HepG2 (cell line): ENCODE data around the gene OR2B2. TPM values are rescaled to one million over a fixed set of nuclear protein-coding genes. Genes with fewer than 3 reads are reported as not detected.
A peak's percentile ranks its signal among the peaks of the same experiment; 100 is the strongest.

Source experiments
- NR2C2 ChIP-seq: sonication (generic); formaldehyde crosslinking; IDR thresholded peaks from 2 replicates; pipeline ENCODE4 v1.4.0; 2020; ENCODE audit warnings: missing genetic modification reagents, mild to moderate bottlenecking, moderate library complexity, borderline replicate concordance
- RAD51 ChIP-seq: fragments of 450-650 bp; IDR thresholded peaks from 2 replicates; pipeline ENCODE4 v1.6.1; 2016; ENCODE audit warnings: borderline replicate concordance
- SALL1 ChIP-seq: sonication (generic); formaldehyde crosslinking; IDR thresholded peaks from 2 replicates; pipeline ENCODE4 v1.8.0; 2022; ENCODE audit warnings: mild to moderate bottlenecking, missing genetic modification reagents
- WIZ ChIP-seq: sonication (generic); formaldehyde crosslinking; IDR thresholded peaks from 2 replicates; pipeline ENCODE4 v1.5.1; 2020; ENCODE audit warnings: mild to moderate bottlenecking, missing genetic modification reagents
- ZNF121 ChIP-seq: sonication (generic); formaldehyde crosslinking; IDR thresholded peaks from 2 replicates; pipeline ENCODE4 v1.5.0; 2020; ENCODE audit warnings: mild to moderate bottlenecking, missing genetic modification reagents
- ZNF256 ChIP-seq: sonication (generic); formaldehyde crosslinking; conservative IDR thresholded peaks from 2 replicates; pipeline ENCODE4 v1.4.0; 2020; ENCODE audit warnings: missing genetic modification reagents
- ZNF430 ChIP-seq: sonication (generic); formaldehyde crosslinking; IDR thresholded peaks from 2 replicates; pipeline ENCODE4 v1.9.0; 2021; ENCODE audit warnings: mild to moderate bottlenecking, missing genetic modification reagents
- ZNF879 ChIP-seq: sonication (generic); formaldehyde crosslinking; IDR thresholded peaks from 2 replicates; pipeline ENCODE4 v1.8.1; 2023; ENCODE audit warnings: missing genetic modification reagents
- polyA plus RNA-seq, 8 experiments: library from polyadenylated mRNA; depleted of rRNA in 3 of 8; stranded (reverse) in 7 of 8; unstranded in 1 of 8; fragments of >200 nt; fragmentation: Illumina TruSeq in 4 of 8; extraction: Trizol in 4 of 8; gene quantifications; 2 replicates each; pipeline versions ENCODE4 v1.2.1 to v1.2.3, GENCODE V29; 2011 to 2016; ENCODE audit warnings: low read depth in 4 of 8, missing spikeins in 1 of 8, mixed read lengths in 1 of 8; ENCODE audit not compliant: insufficient read depth in 1 of 8
- total RNA-seq, 5 experiments: library from RNA; depleted of rRNA; stranded (reverse); fragments of >200 nt; fragmentation: Illumina TruSeq; extraction: Trizol; gene quantifications; 2 replicates each; pipeline ENCODE4 v1.2.3, GENCODE V29; 2016; ENCODE audit warnings: low read depth in 1 of 5
- TF ChIP-seq, protein P1 (sequence below): IDR thresholded peaks from 2 replicates; pipeline ENCODE4 v1.6.1; 2016; ENCODE audit warnings: missing compliant biosample characterization, missing genetic modification reagents, borderline replicate concordance
- TF ChIP-seq, protein P2 (sequence below): sonication (generic); formaldehyde crosslinking; IDR thresholded peaks from 2 replicates; pipeline ENCODE4 v1.5.1; 2020; ENCODE audit warnings: missing genetic modification reagents, mild to moderate bottlenecking, borderline replicate concordance
- TF ChIP-seq, protein P3 (sequence below): sonication (generic); formaldehyde crosslinking; IDR thresholded peaks from 2 replicates; pipeline ENCODE4 v1.4.0; 2020; ENCODE audit warnings: low read depth, missing genetic modification reagents
- TF ChIP-seq, protein P4 (sequence below): sonication (generic); formaldehyde crosslinking; IDR thresholded peaks from 2 replicates; pipeline ENCODE4 v1.5.0; 2020; ENCODE audit warnings: mild to moderate bottlenecking, missing genetic modification reagents, borderline replicate concordance
- TF ChIP-seq, protein P5 (sequence below): sonication (generic); formaldehyde crosslinking; IDR thresholded peaks from 2 replicates; pipeline ENCODE4 v1.8.0; 2022; ENCODE audit warnings: missing genetic modification reagents, mild to moderate bottlenecking, moderate library complexity, borderline replicate concordance
- TF ChIP-seq, protein P6 (sequence below): sonication (generic); formaldehyde crosslinking; IDR thresholded peaks from 2 replicates; pipeline ENCODE4 v1.9.0; 2022; ENCODE audit warnings: missing genetic modification reagents, mild to moderate bottlenecking, borderline replicate concordance

OR2B2 gene
- total and polyA plus RNA-seq, 2 of the 13 experiments (the other 11 are each of a cell fraction or from before 2014, with no cell fraction given) = not detected

DNA sequence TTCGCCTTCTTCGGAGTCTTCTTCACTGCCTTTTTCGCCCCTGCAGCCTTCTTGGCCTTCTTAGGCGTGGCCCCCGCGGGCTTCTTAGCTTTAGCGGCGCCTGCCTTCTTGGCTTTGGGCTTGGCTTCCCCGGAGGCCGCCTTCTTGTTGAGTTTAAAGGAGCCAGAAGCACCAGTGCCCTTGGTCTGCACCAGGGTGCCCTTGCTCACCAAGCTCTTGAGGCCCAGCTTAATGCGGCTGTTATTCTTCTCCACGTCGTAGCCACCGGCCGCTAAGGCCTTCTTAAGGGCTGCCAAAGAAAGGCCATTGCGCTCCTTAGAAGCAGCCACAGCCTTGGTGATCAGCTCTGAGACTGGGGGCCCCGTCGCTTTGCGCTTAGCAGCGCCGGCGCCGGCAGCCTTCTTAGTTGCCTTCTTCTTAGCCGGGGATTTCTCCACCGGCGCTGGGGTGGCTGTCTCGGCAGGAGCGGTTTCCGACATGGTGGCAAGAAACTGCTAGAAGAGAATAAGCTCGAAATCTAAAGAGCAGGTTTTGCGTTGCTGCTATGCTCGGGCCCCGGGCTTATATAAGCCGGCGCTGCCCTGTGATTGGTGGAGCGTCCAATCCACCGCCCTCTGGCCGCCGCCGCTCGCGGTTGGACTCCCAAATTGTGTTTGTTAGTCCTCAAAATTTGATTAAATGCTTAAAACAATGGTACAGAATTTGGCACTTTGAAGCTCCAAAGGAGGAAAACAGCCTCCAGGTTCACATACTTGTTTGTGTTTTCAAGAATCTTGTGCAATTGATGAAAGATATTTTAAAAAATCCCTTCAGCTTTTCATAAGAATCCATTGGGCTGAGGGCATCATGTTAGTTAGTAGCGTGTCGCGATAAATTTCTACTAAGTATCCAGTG lies 44.9 kb downstream of the OR2B2 start (continued):
- TF ChIP-seq, protein P1, sequence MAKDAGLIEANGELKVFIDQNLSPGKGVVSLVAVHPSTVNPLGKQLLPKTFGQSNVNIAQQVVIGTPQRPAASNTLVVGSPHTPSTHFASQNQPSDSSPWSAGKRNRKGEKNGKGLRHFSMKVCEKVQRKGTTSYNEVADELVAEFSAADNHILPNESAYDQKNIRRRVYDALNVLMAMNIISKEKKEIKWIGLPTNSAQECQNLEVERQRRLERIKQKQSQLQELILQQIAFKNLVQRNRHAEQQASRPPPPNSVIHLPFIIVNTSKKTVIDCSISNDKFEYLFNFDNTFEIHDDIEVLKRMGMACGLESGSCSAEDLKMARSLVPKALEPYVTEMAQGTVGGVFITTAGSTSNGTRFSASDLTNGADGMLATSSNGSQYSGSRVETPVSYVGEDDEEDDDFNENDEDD (CRISPR knock-in tag) = no peak
- TF ChIP-seq SALL1 = 0 out of 2 replicates have a peak, but pooled peaks have one; percentile 8
- TF ChIP-seq, protein P2, sequence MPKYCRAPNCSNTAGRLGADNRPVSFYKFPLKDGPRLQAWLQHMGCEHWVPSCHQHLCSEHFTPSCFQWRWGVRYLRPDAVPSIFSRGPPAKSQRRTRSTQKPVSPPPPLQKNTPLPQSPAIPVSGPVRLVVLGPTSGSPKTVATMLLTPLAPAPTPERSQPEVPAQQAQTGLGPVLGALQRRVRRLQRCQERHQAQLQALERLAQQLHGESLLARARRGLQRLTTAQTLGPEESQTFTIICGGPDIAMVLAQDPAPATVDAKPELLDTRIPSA = no peak
- TF ChIP-seq, protein P3, sequence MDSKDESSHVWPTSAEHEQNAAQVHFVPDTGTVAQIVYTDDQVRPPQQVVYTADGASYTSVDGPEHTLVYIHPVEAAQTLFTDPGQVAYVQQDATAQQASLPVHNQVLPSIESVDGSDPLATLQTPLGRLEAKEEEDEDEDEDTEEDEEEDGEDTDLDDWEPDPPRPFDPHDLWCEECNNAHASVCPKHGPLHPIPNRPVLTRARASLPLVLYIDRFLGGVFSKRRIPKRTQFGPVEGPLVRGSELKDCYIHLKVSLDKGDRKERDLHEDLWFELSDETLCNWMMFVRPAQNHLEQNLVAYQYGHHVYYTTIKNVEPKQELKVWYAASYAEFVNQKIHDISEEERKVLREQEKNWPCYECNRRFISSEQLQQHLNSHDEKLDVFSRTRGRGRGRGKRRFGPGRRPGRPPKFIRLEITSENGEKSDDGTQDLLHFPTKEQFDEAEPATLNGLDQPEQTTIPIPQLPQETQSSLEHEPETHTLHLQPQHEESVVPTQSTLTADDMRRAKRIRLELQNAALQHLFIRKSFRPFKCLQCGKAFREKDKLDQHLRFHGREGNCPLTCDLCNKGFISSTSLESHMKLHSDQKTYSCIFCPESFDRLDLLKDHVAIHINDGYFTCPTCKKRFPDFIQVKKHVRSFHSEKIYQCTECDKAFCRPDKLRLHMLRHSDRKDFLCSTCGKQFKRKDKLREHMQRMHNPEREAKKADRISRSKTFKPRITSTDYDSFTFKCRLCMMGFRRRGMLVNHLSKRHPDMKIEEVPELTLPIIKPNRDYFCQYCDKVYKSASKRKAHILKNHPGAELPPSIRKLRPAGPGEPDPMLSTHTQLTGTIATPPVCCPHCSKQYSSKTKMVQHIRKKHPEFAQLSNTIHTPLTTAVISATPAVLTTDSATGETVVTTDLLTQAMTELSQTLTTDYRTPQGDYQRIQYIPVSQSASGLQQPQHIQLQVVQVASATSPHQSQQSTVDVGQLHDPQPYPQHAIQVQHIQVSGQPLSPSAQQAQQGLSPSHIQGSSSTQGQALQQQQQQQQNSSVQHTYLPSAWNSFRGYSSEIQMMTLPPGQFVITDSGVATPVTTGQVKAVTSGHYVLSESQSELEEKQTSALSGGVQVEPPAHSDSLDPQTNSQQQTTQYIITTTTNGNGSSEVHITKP = no peak
- TF ChIP-seq, protein P4, sequence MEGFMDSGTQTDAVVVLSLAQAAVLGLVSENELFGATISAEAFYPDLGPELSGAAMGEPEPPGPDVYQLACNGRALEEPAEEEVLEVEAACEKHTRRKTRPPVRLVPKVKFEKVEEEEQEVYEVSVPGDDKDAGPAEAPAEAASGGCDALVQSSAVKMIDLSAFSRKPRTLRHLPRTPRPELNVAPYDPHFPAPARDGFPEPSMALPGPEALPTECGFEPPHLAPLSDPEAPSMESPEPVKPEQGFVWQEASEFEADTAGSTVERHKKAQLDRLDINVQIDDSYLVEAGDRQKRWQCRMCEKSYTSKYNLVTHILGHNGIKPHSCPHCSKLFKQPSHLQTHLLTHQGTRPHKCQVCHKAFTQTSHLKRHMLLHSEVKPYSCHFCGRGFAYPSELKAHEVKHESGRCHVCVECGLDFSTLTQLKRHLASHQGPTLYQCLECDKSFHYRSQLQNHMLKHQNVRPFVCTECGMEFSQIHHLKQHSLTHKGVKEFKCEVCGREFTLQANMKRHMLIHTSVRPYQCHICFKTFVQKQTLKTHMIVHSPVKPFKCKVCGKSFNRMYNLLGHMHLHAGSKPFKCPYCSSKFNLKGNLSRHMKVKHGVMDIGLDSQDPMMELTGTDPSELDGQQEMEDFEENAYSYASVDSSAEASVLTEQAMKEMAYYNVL (CRISPR knock-in tag) = 0 out of 2 replicates have a peak, but pooled peaks have one; percentile 32
- no peak for TF ChIP-seq WIZ
- TF ChIP-seq RAD51 = no peak
- TF ChIP-seq ZNF121 (CRISPR knock-in tag) = no peak
- TF ChIP-seq NR2C2 (CRISPR knock-in tag) = no peak
- TF ChIP-seq, protein P5, sequence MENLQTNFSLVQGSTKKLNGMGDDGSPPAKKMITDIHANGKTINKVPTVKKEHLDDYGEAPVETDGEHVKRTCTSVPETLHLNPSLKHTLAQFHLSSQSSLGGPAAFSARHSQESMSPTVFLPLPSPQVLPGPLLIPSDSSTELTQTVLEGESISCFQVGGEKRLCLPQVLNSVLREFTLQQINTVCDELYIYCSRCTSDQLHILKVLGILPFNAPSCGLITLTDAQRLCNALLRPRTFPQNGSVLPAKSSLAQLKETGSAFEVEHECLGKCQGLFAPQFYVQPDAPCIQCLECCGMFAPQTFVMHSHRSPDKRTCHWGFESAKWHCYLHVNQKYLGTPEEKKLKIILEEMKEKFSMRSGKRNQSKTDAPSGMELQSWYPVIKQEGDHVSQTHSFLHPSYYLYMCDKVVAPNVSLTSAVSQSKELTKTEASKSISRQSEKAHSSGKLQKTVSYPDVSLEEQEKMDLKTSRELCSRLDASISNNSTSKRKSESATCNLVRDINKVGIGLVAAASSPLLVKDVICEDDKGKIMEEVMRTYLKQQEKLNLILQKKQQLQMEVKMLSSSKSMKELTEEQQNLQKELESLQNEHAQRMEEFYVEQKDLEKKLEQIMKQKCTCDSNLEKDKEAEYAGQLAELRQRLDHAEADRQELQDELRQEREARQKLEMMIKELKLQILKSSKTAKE = no peak
- 0 out of 2 replicates have a peak, but pooled peaks have one; percentile 71 for TF ChIP-seq ZNF256 (CRISPR knock-in tag)
- no peak for TF ChIP-seq ZNF430 (CRISPR knock-in tag)
- TF ChIP-seq ZNF879 (CRISPR knock-in tag) = no peak
- TF ChIP-seq, protein P6, sequence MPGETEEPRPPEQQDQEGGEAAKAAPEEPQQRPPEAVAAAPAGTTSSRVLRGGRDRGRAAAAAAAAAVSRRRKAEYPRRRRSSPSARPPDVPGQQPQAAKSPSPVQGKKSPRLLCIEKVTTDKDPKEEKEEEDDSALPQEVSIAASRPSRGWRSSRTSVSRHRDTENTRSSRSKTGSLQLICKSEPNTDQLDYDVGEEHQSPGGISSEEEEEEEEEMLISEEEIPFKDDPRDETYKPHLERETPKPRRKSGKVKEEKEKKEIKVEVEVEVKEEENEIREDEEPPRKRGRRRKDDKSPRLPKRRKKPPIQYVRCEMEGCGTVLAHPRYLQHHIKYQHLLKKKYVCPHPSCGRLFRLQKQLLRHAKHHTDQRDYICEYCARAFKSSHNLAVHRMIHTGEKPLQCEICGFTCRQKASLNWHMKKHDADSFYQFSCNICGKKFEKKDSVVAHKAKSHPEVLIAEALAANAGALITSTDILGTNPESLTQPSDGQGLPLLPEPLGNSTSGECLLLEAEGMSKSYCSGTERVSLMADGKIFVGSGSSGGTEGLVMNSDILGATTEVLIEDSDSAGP = peak; percentile 54; the same call in 1 of the 2 replicates
